SK-N-MC (cell line): ENCODE measurements around the gene ZNF277.

ENCODE experiments used
- EZH2 ChIP-seq: fragments of 200-600 bp; sonication (generic); IDR thresholded peaks from one replicate; pipeline ENCODE4 v1.6.1; 2017; ENCODE audit warnings: antibody characterized with exemption
- POLR2AphosphoS5 ChIP-seq: IDR thresholded peaks from 2 replicates; pipeline ENCODE4 v1.6.1; 2012; ENCODE audit warnings: mild to moderate bottlenecking, low read depth, low read length, borderline replicate concordance

DNA sequence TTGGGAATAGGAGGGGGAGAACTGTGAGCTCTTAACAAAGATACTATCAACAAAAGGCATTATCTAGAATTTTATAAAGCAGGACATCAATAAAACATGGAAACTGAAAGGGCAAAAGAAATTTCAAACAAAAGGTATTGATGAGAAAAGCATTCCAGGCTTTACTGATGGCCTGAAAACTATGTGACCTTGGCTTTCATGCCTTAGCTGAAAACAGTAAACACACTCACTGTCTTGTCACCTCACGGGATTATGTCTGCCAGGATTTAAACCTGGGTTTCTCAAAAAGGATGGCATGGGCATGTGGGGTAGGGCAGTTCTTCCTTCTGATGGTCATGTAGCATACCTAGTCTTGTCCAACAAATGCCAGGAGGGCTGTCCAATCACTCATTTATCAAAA lies 23.2 kb upstream of the ZNF277 start:
- no peak for TF ChIP-seq POLR2AphosphoS5
- TF ChIP-seq EZH2, result no peak
